AG04449 (cell line): ENCODE data around the gene C7orf25.
A peak's percentile ranks its signal among the peaks of the same experiment; 100 is the strongest.

ENCODE experiments used
- CTCF ChIA-PET: fragments of 350-600 bp; formaldehyde crosslinking; extraction: SDS; loops from one replicate; lab custom pipeline; 2021; ENCODE audit warnings: antibody characterized with exemption; lab: Yijun Ruan, JAX
- POLR2A ChIA-PET: fragments of 400-600, 350-600 bp; formaldehyde crosslinking; extraction: SDS; loops from one replicate; lab custom pipeline; 2020; ENCODE audit warnings: antibody characterized with exemption, inconsistent platforms; lab: Yijun Ruan, JAX
- DNase-seq: peaks from one replicate; pipeline ENCODE4 v3.0.0-alpha.2; 2010; ENCODE audit warnings: low read depth, low spot score
- H3K4me3 ChIP-seq: 2 replicates; pipeline ENCODE4 v1.5.1; 2011; ENCODE audit warnings: low read depth, mild to moderate bottlenecking, control low read depth, low read length
- CTCF ChIP-seq: IDR thresholded peaks from one replicate; pipeline ENCODE4 v1.5.1; 2011; ENCODE audit warnings: mild to moderate bottlenecking, moderate library complexity, low read length, control low read depth, inconsistent platforms; ENCODE audit not compliant: insufficient read depth; ENCODE audit errors: missing control alignments

Gene C7orf25

GRCh38 chr7:42883950-42884349, 27.9 kb downstream of the C7orf25 start:
- ChIA-PET CTCF (interaction anchor here (3.7 kb wide), 1 partner anchor 943 kb away, joined by 11 read pairs; no protein-coding TSS in a partner anchor), POLR2A (no interaction called here)
- H3K4me3 ChIP-seq = no peak overlapping the region
- DNase-seq = no peak
- no peak for TF ChIP-seq CTCF

GRCh38 chr7:42880392-42880791, 31.5 kb downstream of the C7orf25 start:
- no peak for DNase-seq
- ChIA-PET POLR2A (no interaction called here), CTCF (interaction anchor here (1.5 kb wide), 2 partner anchors 938 to 940 kb away, joined by 5 to 7 read pairs; no protein-coding TSS in a partner anchor)

GRCh38 chr7:42878303-42878702, 33.6 kb downstream of the C7orf25 start:
- DNase-seq = no peak
- TF ChIP-seq CTCF = no peak
- CTCF ChIA-PET = interaction anchor here (1.0 to 4.9 kb wide), 7 partner anchors 9 to 936 kb away, joined by 3 to 164 read pairs (median 23); no protein-coding TSS in a partner anchor
- no peak overlapping the region for H3K4me3 ChIP-seq
- POLR2A ChIA-PET = no interaction called here

More at GRCh38 chr7:42880392-42880791, 31.5 kb downstream of the C7orf25 start:
- no peak overlapping the region for H3K4me3 ChIP-seq
- TF ChIP-seq CTCF = no peak

GRCh38 chr7:42877862-42878261, 34.0 kb downstream of the C7orf25 start:
- no peak overlapping the region for H3K4me3 ChIP-seq
- ChIA-PET CTCF (interaction anchor here (1.0 to 4.9 kb wide), 11 partner anchors 10 to 941 kb away, joined by 3 to 164 read pairs (median 8); no protein-coding TSS in a partner anchor), POLR2A (no interaction called here)
- TF ChIP-seq CTCF = no peak
- DNase-seq = no peak

GRCh38 chr7:42876182-42877068, 35.4 kb downstream of the C7orf25 start:
- CTCF ChIA-PET = interaction anchor here (0.6 to 4.9 kb wide), 29 partner anchors 9 to 938 kb away, joined by 3 to 164 read pairs (median 4); no protein-coding TSS in a partner anchor
- H3K4me3 ChIP-seq = no peak overlapping the region
- TF ChIP-seq CTCF = peak; percentile 72
- no peak for DNase-seq
- POLR2A ChIA-PET = no interaction called here
